Frontal cortex (tissue), 4 donors: ENCODE results near the gene OLA1. TPM values are rescaled to one million over a fixed set of nuclear protein-coding genes. Genes with fewer than 3 reads are reported as not detected.
A peak's percentile ranks its signal among the peaks of the same experiment; 100 is the strongest.

ENCODE experiments used
- DNase-seq, 2 donors: peaks; one replicate each; pipeline ENCODE4 v3.0.0; 2012; ENCODE audit warnings: low spot score in 2 of 2
- FAIRE-seq: peaks from 2 replicates; lab custom pipeline; 2012; peaks lifted over from hg19 to GRCh38; lab: Jason Lieb, UNC
- total RNA-seq: library from RNA; depleted of rRNA; stranded (reverse); fragments of >200 nt; gene quantifications from one replicate; pipeline ENCODE4 v1.2.3, GENCODE V29; 2014
- donor health status: control.
- donor health status: control.
- donor health status: control.

Gene OLA1
- total RNA-seq, 1 donor from 2014 or later, result 114 TPM

GRCh38 chr2:174135981-174136380 is 112.4 kb downstream of the OLA1 start:
- FAIRE-seq (no peak), DNase-seq (no peak)

- no peak for FAIRE-seq
- DNase-seq, result no peak
Observed at GRCh38 chr2:174125090-174125489, 123.2 kb downstream of the OLA1 start.

- FAIRE-seq, result no peak
Observed at GRCh38 chr2:174124181-174124580, 124.2 kb downstream of the OLA1 start.

DNA sequence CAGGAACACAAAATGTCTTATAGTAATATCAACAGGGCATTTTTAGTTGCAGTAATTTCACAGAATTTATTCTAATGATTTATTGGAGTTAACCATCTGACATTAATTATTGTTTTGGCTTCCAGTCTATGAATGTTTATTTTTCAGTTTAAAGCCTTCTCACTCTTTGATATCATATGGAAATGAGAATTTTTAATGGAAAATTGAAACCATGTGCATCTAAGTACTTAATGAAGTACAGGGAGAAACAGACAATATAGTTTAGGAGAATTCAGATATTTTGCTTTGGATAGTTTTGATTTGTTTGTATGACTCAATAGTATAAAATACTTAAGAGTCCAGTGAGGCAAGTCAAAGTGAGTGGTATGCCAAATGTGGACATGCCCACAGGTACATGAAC is 126.1 kb downstream of the OLA1 start:
- no peak for FAIRE-seq
- DNase-seq, result no peak

More at GRCh38 chr2:174124181-174124580, 124.2 kb downstream of the OLA1 start:
- DNase-seq, result no peak

DNA sequence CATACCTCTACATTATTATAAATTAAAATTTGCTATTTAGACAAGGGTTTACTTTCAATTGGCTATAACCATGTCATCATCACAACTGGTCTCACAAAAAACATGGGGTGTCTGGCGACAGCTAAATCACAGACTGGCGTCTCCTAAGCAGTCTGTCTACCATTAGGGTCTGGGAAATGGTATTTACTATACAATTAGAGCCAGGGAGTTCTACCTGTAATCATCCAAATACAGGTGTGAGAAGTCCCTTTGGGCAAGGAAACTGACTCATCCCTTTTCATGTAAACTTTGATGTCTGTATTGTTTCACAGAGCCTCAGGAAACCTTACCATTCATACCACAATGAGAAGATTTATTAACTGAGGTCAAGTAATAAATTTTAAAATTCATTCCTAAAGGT is 126.7 kb downstream of the OLA1 start:
- DNase-seq (no peak), FAIRE-seq (no peak)

DNA sequence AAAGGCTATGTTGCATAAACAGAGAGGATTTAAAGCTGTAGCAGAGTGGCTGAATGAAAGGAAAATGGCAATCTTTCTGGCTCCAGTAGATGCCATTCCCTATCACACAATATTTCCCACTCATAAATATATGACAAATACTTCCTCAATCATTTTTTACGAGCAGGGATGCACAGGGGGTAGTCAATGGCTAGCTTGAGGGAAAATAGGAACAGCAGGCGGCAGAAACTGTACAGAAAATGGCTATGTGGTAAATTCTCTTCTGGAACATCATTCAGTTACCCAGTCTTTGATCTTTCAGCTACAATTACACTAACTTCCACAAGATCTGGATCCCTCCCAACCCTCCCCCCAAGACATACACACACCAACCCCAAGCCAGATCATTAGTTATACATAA is 127.2 kb downstream of the OLA1 start:
- DNase-seq, result no peak
- no peak for FAIRE-seq

DNA sequence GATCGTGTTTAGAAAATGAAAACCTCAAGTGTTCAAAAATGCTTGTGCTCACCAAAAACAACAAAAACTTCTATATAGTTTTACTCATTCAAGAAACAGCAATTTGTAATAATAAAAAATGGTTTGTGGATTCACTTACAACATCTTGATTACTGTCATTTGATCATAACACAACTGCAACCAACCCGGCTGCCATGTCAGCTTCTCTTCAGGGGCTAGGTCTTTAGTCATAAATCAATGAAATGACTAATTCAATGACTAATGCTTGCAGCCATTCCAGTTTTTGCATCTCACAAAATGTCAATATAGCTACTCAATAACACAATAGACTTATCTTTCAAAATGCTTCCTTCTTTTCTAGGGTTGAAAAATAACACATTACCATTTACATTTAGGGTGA is 128.0 kb downstream of the OLA1 start:
- FAIRE-seq (no peak), DNase-seq (no peak)

DNA sequence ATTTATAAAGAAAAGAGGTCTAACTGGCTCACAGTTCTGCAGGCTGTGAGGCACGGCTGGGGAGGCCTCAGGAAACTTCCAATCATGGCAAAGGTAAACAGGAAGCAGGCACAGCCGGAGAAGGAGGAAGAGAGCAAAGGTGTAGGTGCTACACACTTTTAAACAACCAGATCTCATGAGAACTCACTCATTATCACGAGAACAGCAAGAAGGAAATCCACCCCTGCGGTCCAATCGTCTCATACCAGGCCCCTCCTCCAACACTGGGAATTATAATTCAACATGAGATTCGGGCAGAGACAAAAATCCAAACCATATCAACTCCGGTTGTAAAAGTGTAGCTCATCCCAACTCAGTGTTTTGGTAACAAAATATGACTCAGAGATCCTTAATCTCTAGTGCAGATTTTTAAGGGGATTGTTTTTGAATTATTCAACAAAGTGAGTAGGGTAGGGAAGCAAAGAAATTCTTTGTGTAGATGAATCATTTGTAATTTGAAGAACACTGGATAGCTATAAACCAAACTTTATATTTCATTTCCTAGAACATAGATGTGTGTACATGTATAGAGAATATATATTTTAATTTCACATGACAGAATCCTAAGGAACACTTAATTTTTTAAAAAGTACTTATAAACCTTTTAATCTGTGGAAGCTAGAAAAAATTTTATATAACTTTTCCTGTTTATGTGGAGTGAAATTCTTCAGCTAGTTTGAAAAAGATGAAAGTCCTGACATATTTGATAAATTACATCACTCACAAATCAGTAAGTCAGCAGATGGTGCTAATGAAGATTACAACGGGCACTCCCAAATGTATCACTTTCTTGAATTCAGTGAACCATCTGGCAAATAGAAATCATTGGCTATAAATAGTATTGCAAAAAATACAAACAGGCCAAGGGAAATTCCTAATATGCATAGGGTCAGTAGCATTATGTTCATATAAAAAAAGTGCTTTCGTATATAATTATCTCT is 130.1 kb downstream of the OLA1 start:
- no peak for DNase-seq
- FAIRE-seq, result no peak

DNA sequence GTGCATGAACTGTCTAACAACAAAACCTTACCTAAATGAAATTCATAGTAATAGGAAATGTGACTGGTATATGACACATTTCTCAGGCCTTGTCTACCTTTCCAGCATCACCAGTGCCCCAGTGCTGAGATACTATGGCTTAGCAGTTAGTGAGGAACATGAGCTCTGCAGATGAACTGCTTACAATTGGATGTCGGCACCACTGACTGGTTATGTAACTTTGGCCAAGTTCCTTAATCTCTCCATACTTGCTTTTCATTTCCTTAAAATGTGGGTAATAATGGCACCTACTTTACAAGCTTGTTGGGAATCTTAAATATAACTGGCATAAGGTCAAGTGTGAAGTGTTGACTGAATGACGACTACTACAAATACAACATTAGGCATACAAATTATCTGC is 136.3 kb downstream of the OLA1 start:
- no peak for DNase-seq
- no peak for FAIRE-seq

DNA sequence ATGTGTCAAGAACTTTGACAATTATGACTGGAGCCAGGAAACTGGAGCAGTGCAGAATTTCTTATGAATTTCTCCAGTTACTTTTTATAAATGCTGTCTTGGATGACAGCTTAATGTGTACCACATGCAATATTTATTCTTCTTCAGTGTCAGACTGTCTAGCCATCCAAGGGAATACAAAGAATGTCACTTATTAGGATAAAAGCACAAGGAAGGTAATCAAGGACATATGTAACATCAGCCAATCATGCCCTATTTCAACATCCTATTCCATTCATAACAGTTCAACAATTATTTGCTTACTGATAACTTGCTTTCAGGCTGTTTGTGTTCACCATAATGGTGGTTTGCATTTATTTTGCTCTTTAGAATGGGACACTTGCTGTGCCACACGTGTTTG is 139.8 kb downstream of the OLA1 start:
- FAIRE-seq (no peak), DNase-seq (no peak)

DNA sequence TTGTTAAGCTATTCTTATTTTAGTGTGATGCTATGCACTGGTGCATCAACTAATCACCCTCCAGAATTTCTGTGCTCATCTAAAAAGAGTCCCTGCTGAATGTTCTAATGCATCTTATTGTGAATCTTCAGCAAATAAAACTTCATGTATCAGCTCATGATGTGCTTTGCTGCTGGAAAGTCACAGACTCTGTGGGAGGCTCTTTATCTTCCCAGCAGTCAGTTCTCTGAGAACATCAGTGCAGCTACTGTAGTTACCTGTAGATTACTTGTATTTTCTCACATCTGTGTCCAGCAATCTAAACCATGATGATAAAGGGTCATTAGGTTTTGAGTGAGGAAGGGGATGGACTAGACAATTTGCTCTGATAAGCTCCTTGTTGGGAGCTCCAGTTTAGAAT is 141.6 kb downstream of the OLA1 start:
- FAIRE-seq, result no peak

GRCh38 chr2:174094542-174094941 is 153.8 kb downstream of the OLA1 start:
- FAIRE-seq, result no peak
- DNase-seq, result no peak

More for the DNA sequence above, 141.6 kb downstream of the OLA1 start:
- no peak for DNase-seq

DNA sequence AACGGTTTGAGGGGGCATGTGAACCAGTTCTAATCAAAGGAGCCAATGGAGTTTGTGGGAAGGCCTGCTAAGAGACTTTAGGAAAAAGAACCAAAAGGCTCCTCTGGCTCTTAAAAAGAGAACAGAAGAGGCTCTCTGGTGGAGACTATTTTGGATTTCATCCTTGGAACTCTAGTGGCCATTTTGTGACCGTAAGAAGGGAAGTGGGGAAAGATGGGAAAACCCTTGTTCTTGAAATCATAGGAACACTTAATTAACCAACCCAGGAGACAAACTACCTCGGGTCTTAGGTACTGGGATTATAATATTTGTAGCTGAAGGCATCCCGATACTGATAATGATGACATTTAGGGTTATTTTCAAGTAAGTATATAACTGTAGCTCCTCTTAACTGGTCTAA is 157.9 kb downstream of the OLA1 start:
- DNase-seq, result no peak
- FAIRE-seq, result no peak

GRCh38 chr2:174088706-174089460 is 159.4 kb downstream of the OLA1 start:
- FAIRE-seq (no peak), DNase-seq (no peak)

DNA sequence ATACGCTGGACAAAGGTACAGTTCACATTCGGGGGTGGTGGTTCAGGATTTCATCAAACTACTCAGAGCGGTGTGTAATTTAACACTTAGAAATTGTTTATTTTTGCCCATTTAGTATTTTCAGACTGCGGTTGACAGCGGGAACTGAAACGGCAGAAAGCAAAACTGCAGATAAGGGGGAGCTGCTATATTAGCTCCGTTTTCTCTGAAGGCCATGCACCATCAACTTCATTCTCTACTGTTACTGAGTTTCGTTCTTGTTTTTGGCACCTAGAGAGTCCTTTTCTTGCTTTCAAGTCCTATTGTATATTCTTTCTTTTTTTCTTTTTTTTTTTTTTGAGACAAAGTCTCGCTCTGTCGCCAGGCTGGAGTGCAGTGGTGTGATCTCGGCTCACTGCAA is 161.6 kb downstream of the OLA1 start:
- DNase-seq (no peak), FAIRE-seq (no peak)

DNA sequence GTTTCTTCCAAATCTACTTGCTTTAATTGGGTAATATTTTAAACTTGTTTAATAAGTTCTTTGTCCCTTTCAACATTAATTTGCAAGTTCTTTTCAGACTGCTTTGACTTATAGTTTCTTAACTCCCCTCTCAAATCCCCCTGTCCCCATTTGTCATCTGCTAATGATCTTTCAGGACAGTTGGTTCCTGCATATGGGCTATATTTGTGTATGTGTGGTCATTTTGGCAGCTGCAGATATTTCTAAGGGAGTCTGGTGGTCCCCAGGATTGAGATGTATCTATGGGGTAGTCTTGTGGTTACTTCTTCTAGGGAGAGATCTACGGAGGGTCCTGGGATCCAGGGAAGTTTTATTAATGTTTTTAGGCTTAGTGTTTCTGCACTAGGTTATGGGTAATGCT is 162.6 kb downstream of the OLA1 start:
- DNase-seq (no peak), FAIRE-seq (no peak)

GRCh38 chr2:174083843-174084458 is 164.4 kb downstream of the OLA1 start:
- no peak for FAIRE-seq
- DNase-seq, result no peak

DNA sequence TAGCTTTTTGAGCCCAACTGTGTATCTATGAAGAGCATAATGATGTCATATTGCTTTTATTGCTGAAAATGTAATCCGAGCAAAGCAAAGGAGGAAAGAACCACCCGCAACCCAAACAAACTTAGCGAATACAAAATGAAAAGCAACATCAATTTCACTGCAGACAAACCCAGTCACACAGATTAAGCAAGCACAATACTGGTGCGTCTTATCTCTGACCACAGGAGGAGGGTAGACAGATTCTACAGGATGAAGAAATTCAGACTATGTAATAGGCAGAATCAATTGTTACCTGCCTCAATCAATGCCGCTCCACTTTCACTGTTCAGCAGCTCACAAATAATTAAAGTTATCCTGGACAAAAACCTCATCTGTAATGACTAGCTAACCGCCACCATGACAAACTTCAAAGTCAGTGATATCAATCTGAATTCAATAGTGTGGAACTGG is 167.6 kb downstream of the OLA1 start:
- FAIRE-seq, result no peak
- DNase-seq, result no peak

- DNase-seq (no peak), FAIRE-seq (peak; percentile 92)
Observed at GRCh38 chr2:174078275-174078674, 170.1 kb downstream of the OLA1 start.

DNA sequence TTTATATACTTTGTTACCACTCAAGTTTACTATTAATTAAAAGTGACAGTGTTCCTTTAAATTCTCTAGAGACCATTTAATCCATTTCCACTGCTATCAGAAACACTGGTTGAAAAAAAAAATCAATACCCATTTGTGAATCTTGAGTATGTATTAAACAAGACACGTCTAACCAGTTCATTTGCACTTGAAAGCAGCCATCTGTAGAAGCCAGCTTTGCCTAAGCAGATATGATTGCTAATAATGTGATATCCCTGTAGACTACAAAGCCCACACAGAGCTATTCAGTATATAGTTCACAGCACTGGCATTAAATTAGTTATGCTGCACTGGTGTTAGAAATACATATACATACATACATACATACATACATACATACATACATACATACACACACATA is 171.4 kb downstream of the OLA1 start:
- DNase-seq (no peak), FAIRE-seq (no peak)

GRCh38 chr2:174076040-174076439 is 172.3 kb downstream of the OLA1 start:
- DNase-seq (no peak), FAIRE-seq (no peak)
